DMS 273 (cell line): ENCODE results near the gene TJAP1.
A peak's percentile ranks its signal among the peaks of the same experiment; 100 is the strongest.
"Not testable (repeated sequence)": the region's sequence is repeated elsewhere in the genome, so short reads cannot be mapped to it uniquely, and the experiment has no call there.

Experiments
- DNase-seq: peaks from one replicate; lab custom pipeline; 2025; ENCODE audit not compliant: unreplicated experiment; lab: John Stamatoyannopoulos, UW

TJAP1 gene

DNA sequence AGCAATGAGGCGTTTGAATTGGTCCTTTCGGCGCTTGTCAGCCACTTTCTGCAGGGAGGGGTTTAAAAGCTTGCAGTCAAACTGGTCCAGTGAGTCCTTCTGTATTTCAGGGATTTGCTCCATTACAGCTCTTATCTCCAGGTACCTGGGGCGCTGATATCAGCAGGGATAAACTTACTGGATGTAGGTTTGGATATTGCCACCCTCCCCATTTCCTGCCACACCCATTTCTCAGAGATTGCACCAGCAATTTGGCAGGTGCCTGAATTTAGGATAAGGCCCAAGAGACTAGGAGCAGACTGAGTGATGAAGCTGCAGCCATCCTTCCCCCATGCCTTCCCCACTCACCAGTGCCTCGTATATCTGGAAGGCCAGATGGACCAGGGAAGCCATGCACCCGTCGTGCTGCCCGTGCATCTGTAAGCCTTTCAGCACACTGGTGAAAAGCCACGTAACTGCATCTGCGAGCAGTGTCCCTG lies 47.2 kb downstream of the TJAP1 start:
- DNase-seq = no peak

DNA sequence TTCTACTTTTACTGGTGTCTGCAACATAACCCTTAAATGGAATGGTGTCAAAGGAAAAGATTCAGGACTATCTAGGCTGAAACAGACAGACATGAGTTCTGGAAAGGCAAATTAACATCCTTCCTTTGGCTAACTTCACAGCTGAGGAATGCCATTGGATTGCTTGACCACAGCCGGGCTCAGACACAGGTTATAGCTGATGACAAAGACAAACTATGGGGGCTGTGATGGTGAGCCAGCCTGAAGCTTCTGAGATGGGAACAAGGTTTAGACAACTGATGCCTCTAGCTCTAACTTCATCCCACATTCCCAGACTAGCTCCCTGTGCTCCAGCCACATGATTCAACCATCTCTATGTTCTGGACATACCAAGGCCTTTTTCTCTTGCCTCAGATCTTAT lies 54.8 kb downstream of the TJAP1 start:
- DNase-seq = no peak

DNA sequence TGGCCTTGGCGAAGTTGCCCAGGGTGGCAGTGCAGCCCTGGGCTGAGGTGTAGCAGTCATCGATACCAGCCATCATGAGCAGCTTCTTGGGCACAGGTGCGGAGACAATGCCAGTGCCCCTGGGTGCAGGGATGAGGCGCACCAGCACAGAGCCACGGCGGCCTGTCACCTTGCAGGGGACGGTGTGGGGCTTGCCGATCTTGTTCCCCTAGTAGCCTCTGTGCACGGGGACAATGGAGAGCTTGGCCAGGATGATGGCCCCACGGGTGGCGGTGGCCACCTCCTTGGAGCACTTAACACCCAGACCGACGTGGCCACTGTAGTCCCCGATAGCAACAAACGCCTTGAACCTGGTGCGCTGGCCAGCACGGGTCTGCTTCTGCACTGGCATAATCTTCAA lies 61.6 kb downstream of the TJAP1 start:
- DNase-seq = not testable (repeated sequence)

DNA sequence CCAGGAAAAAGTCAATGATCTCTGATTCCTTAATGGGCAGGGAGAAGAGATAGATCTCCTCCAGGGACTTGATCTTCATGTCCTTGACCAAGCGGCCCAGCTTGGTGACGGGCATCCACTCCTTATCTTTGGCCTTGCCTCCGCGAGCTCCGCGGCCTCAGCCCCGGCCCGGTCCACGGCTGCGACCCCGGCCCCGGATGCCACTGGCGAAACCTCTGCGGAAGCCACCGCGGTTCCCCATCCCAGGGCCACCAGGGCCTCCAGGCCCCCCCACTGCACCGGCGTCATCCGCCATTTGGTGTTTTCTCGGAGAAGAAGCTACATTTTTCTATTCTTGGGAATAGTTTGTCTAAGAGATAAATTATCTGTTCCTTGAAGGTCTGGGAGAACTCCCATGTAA lies 62.0 kb downstream of the TJAP1 start:
- DNase-seq = not testable (repeated sequence)

DNA sequence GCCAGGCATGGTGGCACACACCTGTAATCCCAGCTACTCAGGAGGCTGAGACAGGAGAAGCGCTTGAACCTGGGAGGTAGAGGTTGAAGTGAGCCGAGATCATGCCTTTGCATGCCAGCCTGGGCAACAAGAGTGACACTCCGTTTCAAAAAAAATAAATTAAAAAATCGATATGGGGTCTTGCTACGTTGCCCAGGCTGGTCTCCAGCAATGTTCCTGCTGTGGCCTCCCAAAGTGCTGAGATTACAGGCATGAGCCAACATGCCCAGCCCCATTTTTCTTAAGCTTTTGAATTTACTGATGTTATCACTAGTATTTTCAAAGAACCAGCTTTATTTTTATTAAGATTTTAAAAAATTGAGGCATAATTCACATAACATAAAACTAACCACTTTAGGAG lies 63.1 kb downstream of the TJAP1 start:
- DNase-seq = no peak

DNA sequence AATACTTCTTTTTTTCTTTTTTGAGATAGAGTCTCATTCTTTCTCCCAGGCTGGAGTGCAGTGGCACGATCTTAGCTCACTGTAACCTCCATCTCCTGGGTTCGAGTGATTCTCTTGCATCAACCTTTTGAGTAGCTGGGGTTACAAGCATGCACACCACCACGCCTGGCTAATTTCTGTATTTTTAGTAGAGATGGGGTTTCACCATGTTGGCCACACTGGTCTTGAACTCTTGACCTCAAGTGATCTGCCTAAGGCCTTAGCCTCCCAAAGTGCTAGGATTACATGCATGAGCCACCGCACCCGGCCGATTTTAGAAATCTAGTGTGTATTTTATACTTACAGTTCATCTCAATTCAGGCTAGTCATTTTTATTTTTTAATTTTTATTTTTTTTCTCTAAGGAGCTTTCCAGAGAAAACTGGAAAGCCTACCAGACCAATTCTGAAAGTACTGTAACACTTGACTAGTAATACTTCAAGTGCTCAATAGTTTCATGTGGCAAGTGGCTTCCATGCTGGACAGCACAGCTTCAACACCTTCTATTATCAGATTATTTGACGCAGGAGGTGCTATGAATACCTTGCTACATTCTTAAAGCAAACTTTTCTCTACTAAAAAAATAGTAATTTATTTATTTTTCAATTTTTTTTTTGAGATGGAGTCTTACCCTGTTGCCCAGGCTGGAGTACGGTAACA lies 64.6 kb downstream of the TJAP1 start:
- DNase-seq = no peak

DNA sequence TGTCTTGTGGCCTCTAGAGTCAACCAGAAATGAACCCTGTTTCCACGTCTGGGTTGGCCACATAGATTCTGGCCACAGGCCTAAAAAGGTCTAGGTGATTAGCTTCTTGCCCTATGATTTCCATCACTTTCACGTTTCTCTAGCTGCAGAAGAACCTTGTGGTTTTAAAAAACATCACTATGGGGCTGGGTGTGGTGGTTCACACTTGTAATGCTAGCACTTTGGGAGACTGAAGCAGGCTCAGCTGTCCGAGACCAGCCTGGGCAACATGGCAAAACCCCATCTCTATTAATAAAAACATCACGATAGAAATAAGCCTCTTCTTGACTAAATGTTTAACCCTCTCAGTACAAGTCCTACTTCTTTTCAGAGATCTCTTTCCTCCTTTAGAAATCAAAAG lies 67.1 kb downstream of the TJAP1 start:
- DNase-seq = no peak

DNA sequence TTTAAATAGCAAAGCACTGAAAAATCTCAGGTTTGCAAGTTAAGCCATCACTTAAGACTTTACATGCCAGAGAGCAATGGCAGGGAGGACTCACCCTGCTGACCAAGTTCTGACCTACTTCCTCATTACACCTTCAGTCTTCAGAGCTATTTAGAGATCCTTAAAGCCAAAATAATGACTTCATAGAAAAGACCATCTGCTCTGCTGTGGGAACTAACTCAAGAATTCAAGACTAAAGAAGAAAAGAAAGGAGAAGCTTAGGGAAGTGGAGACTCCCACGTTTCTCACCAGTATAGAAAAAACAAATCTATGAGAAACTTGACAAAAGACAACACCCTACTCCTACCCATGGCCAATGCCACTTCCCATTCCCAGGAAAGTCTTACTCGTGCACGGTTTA lies 69.9 kb downstream of the TJAP1 start:
- peak; percentile 21 for DNase-seq
